Islet precursor cell (in vitro differentiated cells): ENCODE data around the gene COL4A2.

Experiments used
- DNase-seq: peaks from one replicate; pipeline ENCODE4 v3.0.0-alpha.2; 2018

The COL4A2 gene

DNA sequence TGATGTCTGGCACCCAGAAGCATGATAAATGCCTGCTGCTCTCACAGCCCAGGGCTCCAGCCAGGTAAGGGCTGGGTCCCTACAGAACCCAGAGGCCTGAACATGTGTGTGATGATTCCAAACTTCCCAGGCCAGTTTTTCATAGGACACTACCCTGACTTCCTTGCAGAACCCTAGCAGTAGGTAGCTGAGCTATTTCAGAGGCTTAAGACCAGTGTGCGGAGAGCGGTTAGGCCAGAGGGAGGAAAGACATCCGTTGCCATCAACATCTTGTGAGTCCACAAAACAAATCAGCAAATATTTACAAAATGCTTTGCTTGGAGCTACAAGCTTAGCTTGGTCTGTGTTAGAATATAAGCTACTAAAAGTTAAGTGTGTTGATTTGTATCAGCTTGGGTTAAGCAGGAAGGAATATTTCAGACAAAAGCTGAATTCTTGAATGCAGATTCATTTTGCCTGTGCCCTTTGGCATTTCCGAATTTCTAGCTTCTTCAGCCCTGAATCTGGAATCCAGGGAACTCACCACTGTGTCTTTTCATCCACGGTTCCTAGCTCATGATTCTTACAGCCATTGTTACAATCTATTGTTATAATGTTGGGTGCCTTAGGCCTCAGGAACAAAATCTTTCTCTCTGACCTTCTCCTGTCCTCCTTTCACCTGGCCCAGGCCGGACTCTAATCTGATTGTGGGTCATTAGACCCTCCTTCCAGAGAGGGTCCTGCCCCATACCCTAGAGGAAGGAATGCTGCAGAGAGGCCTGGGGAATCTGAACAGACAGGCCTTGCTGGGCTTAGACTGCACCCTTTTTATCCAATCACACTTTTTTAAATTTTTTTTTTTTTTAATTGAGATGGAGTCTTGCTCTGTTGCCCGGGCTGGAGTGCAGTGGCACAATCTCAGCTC, 242.1 kb downstream of the COL4A2 start:
- peak; percentile 84 for DNase-seq

DNA sequence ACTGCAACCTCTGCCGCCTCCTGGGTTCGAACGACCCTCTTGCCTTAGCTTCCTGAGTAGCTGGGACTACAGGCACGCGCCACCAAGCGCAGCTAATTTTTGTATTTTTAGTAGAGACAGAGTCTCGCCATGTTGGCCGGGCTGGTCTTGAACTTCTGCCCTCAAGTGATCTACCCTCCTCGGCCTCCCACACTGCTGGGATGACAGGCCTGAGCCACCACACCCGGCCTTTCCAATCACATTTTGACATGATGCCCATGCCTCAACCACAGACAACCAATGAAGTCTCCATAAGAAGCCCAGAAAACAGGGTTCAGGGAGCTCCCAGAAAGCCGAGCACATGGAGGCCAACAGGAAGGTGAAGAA, 242.7 kb downstream of the COL4A2 start:
- DNase-seq, result no peak

DNA sequence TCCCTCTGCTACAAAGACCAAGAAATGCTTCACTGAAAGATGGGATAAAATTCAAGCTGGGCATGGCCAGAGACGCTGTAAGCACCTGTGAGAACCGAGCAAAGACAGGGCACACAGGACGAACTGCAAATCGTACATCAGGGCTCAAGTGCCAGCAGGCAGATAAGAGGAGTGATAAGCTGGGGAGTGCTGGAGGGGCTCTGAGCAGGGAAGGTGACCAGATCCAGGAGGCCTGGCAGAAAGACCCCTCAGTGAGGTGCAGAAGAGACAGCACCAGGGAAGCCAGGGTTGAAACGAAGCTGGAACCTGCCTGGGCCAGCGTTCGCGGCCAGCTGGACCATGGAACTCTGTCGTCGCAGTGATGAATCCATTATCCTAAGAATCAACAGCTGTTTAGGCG, 244.2 kb downstream of the COL4A2 start:
- DNase-seq, result no peak

DNA sequence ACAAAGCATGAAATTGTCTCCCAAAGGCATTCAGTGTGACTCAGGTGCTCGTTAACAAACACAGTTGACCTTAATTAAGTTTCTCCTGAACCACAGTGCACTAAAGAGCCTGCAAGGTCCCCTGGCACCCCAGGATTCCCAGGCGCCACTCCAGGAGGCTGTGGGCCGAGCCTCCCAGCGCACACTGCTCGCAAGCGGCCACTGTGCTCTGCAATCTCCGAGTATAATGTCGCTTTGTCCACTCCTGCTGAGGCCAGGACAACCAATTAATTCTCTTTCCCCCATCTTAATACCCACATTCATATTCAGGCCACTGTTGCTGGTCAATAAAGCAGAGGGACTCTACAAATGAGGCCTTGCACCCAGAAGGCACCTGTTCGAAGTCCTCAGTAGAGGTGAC, 245.7 kb downstream of the COL4A2 start:
- no peak for DNase-seq

DNA sequence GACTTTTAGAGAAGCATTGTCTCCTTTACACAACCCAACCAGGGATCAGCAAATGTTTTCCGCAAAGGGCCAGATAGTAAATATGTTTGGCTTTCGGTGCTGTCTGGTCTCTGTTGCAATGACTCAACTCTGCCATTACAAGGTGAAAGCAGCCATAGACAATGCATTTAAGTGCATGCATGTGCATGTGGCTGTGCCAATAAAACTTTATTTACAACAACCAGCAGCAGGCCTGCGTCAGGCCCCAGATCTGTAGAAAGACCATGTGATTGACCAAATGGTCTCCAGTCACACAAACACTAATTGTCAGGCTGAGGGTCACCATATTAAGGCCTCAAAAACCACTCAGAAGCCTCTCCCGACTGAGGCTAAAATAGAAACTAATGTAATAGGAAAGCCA, 246.3 kb downstream of the COL4A2 start:
- no peak for DNase-seq

DNA sequence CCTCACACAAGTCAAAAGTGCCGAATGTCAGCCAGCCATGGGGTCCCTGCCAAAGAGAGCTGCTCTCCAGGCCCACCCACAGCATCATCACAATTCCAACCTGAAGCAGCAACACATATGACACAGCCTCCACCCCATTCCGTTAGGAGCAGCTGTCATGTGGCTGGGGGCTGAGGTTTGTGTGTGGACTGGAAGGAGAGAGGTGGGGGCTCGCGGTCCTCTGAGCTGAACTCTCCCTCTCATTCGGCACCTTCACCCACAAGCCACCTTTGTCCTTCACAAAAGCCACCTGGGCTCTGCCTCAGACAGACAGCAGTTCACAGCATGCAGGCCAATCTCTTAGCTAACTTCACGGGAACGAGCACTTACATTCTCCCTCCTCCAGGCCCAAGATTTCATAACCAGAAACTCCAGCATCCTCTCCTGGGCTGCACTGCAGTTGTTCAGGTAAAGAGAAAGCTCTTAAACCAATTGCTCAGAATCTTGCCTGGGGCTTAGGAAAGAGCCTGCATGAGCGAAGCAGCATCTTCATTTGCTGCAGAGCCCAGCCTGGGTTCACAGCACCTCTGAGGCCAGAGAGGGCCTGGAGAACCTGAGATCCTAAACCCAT, 247.2 kb downstream of the COL4A2 start:
- DNase-seq, result peak; percentile 78

DNA sequence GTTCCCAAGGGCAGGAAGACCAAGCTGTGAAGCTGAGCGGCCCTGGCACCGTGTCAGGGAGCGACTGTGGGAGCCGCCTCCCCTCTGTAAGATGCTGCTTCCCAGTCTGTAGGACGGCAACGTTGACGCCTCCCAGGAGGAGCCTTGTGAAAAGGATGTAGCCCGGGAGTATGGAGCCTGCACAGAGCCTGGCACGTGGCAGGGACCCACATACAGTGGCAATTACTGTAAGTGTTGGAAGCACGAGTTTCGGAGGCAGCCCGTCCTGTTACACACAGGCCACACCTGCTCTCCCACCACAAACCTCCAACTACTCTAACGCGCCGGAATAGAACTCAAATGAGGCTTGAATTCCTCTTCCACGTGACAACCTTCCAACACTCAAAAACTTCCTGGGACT, 247.9 kb downstream of the COL4A2 start:
- DNase-seq, result no peak

DNA sequence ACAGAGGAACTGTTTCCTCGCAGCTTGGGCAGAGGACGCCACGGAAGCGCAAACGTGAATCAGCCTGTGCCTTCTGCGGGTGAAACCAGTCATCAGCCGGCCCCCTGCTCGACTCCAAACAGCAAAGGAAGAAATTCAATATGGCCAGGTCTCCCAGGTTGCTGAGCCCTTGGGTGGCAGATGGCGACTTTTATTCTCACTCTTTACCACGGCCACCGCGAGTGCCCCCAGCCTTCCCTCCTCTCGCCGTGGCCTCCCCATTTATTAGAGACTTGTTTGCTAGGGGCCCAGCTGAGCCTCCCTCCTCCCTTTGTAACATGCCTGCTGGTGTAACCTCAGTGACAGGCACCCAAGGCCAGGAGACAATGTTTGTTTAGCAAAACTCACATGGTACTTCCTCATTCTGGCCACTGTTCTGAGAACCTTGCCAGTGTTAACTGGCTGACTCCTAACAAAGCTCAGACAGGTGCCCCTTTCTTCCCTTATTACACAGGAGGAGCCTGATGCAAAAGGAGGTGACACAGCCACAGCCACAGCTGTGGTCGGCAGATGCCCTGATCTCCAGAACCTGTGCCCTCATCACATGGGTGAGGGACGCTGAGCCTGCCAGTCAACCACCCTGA, 248.6 kb downstream of the COL4A2 start:
- DNase-seq, result no peak

DNA sequence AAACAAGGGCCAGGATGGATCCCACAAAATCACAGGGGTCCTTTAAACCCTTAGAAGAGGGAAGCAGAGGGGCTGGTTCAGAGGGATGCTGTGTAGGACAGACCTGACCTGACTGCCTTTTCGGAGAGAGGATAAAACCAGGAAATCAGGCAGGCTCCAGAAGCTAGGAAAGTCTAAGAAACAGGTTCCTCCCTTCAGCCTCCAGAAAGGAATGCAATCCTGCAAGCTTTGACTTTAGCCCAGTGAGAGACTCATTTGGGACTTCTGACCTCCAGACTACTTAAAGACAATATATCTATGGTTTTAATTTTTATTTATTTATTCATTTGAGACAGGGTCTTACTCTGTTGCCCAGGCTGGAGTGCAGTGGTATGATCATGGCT, 249.1 kb downstream of the COL4A2 start:
- DNase-seq, result no peak

DNA sequence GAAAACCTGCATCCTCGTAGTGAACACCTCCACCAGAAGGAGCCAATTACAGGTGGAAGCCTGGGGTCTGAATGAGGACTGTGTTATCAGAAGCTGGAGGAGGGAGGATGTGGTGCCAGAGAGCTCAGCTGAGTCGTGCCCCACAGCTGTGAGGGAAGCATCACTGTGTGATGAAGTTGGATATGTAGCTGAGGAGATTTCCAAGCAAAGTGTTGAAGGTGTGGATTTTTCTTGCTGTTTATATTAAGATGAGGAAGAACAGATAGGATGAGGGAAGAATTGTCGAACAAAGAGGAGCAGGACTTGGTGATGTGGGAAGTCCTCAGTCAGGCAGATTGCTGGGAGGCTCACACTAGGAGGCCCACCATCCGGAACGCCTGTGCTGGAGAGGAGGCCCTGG, 250.0 kb downstream of the COL4A2 start:
- no peak for DNase-seq

DNA sequence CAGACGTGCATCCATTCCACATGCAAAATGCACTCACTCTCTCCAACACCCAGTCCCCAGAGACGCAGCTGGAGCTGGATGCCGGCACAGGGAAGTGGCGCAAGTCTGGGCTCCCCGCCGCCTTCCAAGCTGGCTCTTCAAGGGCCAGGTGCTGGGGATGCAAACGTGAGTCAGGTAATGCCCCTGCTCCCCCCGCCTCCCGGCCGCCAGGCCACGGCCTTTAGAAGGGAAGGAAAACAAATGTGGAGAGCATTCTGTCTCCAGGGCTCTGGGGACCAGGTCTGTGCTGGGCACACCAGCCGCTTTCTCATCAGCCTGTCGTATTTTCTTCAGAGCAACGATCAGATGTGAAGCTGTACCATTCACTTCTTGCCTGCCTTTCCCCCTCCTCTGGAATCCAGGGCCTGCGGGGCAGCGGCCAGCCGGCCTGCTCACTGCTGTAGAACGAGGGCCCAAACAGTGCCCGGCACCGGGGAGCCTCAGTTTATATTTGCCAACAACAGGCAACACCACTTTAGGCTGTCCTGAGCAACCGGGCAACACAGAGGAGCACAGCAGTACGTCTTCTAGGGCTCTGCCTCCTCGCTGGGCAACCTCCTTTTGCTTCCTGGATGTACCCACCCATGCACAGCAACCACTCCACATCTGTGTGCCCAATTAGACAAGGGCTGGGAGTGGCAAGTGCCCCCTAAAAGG, 250.7 kb downstream of the COL4A2 start:
- DNase-seq, result no peak

DNA sequence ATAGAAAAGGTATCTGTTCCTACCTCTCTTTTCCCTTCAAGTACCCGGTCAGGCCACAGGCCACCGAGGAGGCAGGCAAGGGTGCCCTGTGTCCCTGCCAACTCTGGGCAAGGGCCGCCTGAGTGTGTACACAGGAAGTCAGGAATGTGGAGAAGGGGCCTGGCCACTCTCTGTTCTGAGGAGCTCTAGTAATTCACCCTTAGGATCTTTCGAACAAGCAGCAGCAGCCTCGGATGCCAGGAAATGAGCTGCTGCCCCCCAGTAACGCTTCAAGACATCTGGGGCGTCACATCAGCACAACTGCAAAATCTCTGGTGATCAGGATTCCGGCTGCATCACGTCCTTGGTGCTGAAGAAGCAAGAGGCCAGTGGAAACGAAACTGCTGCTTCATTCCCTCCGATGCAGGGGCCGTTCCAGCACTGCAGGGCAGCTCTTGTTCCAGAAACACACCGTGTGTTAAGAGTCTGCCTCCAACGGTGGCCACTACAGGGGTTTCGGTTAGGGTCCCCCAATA, 252.4 kb downstream of the COL4A2 start:
- DNase-seq, result no peak

DNA sequence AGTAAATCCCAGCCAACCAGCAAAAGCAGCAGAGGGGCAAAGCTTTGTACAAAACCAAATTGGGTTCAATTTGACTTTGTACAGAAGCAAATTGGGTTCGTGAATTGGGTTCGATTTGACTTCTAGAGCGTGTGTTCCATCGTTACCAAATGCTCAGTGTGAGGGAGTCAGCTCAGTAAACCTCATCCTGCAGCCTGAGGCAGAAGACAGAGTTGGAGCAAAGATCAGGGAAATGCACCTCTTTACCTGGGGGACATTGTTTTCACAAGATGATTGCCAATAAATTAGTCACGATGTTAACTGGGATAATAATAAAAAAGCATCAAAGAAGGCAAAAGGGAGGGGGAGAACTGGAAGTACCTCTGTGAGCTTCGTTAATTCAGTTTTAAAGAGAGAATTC, 252.9 kb downstream of the COL4A2 start:
- DNase-seq, result no peak

DNA sequence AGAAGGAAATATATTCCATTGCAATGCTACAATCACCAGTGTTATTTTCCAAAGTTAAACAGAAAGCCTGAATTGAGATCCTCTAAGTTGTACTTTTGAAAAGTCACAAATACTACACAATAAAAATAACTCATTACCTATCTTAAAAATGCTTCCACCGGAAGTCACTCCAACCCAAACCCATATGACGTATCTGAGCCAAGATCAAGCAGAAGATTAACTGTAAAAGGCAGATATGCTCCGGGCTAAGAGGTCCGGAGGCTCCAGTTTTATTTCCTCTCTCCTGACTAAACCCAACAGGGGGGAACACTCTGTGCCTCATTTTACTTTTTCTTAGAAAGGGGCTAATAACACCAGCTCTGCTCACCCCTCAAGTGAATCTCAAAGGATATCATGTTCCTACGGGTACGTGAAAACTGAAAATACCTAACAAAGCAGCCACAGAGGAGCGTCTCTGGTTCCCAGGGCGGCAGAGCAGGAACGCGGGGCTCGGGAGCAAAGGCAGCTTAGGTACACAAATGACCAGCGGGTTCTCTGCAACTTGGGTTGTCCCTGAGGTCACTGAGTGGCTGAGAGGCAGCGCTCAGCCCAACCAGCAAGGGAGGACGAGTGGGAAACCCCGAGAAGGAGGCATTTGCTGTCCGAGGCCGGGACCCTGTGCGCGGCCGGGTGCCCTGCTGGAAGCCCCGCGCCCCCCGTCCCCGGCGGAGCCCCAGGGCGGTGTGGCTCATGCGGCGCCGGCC, 253.7 kb downstream of the COL4A2 start:
- peak; percentile 77 for DNase-seq

DNA sequence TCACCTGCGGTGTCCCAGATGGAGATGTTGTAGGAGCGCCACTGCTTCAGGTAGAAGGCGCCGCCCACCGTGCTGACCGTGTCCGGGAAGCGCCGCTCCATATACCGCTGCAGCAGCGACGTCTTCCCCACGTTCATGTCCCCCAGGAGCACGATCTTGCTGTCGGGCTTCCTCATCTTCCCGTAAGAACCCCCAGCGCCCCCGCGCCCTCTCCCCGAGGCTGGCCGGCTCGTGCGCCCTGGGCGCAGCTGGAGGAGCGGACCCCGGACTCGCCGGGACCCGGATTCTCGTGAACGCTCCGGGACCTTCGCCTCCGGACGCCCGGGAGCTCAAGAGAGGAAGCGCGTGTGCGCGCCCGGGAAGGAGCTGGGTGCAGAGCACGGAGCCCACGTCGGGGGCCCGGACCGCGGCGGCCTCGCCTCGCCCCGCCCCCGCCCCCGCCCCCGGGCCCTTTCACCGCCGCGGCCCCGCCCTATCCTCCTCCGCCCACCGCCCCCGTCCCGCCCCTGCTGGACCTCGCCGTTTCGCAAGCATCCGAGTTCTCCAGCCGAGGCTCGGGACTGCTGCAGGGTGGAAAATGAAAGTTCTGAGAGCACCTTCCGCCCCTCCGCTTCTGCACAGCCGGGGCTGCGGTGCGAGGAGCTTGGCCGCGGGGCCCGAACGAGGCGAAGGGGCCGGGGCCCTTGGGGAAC, 254.4 kb downstream of the COL4A2 start, which contains the start of gene RAB20:
Gene RAB20, minus strand, starts transcription at position 379 of the 692 bp plus-strand sequence. Its CDS starts 203 bp downstream, at position 176.
- peak; percentile 94 for DNase-seq

DNA sequence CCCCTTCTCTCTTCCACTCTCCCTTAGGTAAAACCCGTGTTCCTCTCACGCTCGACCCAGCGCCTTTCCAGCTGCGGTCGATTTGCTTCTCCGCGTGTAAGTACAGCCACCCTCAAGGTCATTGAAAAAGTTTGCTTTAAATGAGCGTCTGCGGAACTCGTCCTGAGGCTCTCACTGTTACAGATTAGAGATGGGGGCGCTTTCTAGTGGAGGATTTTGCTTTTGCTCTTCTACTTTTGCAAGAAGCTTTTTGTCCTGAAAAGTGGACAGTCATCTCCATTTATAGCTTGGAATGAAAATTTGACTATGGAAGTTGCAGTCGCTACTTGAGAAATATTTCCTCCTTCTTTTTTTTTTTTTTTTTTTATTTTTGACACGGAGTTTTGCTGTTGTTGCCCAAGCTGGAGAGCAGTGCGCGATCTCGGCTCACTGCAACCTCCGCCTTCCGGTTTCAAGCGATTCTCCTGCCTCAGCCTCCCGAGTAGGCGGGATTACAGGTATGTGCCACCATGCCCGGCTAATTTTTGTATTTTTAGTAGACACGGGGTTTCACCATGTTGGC, 255.0 kb downstream of the COL4A2 start:
- DNase-seq, result no peak
